ENCODE data around the gene ZSCAN18.

DNA sequence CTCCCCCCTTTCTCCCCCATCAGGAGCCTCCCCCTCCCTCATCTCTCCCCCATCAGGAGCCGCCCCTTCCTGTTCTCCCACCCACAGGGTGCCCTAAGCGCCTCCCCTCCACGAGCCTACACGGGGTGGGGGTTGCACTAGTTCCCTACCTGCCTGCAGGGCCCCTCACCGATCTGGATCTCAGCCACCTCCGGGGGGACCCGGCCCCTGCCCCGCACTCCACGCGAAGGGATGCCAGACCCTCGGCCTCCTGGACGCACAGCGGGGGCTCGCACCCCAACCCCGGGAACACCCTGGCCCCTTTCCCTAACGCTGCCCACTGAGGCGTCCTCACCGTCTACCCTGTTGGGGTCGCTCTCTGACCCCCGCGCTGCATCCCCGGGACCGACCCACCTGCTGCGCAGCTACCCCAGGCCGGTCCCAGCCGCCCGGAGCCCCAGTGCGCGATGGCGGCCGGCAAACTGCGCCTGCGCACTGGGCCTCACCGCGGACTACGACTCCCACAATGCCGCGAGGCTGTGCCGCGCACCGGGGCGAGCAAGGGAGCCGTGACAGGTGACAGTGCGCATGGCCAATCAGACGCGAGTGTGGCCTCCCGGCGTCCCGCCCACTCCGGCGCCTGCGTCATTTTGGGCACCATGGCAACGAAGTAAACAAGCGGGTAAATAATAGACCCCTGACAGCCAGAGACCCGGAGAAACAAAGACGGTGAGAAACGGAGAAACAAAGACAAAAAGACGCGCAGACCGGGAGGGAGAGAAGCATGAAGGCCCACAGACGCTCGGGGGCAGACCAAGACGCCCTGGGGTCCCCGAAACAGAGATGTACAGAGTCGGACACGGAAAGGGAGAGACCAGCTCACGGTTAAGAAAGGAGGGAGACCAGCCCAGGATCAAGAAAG lies at the start of gene ZSCAN18:
- TF ChIP-seq RFX5 (IDR thresholded peaks at IDR 0.05; ENCODE audit: low read depth, low read length) (no peak), KDM5B (CRISPR knock-in tag; IDR thresholded peaks at IDR 0.05; ENCODE audit: borderline replicate concordance) (no peak), THYN1 (CRISPR knock-in tag; IDR thresholded peaks at IDR 0.05; ENCODE audit: borderline replicate concordance, low read depth) (no peak), EP300 (IDR thresholded peaks at IDR 0.05; ENCODE audit: low read depth in 2 of 2, low read length in 2 of 2) (no peak), EP300 (CRISPR knock-in tag; IDR thresholded peaks at IDR 0.05; ENCODE audit: borderline replicate concordance) (no peak), ZKSCAN8 (CRISPR knock-in tag; IDR thresholded peaks at IDR 0.05; ENCODE audit: borderline replicate concordance) (no peak), ZNF124 (CRISPR knock-in tag; IDR thresholded peaks at IDR 0.05) (no peak), POLR2A (IDR thresholded peaks at IDR 0.05; ENCODE audit: insufficient read depth in 1 of 2, low read depth in 2 of 2, low read length in 2 of 2) (no peak), EZH2 (conservative IDR thresholded peaks at IDR 0.05; ENCODE audit: low read depth, low read length) (no peak), GATAD2A (CRISPR knock-in tag; IDR thresholded peaks at IDR 0.05) (no peak)
- TF ChIP-seq, protein P1, sequence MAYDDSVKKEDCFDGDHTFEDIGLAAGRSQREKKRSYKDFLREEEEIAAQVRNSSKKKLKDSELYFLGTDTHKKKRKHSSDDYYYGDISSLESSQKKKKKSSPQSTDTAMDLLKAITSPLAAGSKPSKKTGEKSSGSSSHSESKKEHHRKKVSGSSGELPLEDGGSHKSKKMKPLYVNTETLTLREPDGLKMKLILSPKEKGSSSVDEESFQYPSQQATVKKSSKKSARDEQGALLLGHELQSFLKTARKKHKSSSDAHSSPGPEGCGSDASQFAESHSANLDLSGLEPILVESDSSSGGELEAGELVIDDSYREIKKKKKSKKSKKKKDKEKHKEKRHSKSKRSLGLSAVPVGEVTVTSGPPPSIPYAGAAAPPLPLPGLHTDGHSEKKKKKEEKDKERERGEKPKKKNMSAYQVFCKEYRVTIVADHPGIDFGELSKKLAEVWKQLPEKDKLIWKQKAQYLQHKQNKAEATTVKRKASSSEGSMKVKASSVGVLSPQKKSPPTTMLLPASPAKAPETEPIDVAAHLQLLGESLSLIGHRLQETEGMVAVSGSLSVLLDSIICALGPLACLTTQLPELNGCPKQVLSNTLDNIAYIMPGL (CRISPR knock-in tag; IDR thresholded peaks at IDR 0.05; ENCODE audit: borderline replicate concordance in 1 of 2, low read depth in 1 of 2), result no peak
- TF ChIP-seq, protein P2, sequence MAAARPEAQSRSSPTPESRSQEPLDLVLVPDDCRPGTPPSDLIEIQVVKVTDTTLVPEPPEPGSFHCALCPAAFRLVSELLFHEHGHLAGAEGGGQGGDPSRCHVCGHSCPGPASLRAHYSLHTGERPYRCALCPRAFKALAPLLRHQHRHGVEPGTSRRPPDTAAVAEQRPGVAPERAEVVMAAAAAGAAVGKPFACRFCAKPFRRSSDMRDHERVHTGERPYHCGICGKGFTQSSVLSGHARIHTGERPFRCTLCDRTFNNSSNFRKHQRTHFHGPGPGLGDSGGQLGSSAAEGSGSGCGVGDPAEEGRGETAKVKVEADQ (CRISPR knock-in tag; IDR thresholded peaks at IDR 0.05; ENCODE audit: borderline replicate concordance), result no peak
